PC-3 (cell line): Measurements from ENCODE around the gene SLC25A12. TPM values are rescaled to one million over a fixed set of nuclear protein-coding genes. Genes with fewer than 3 reads are reported as not detected.
"Not testable (repeated sequence)": the region's sequence is repeated elsewhere in the genome, so short reads cannot be mapped to it uniquely, and the experiment has no call there.

Experiments used
- ATAC-seq: fragments of 200-7000 bp; cut with Tn5 transposase; 2 replicates; pipeline ENCODE4 v1.9.1; 2020; ENCODE audit warnings: mild to moderate bottlenecking, moderate library complexity
- BruUV-seq: library from RNA; stranded (reverse); fragments of 400-500 nt; replicated peaks from 2 replicates; lab custom pipeline; 2021; lab: Mats Ljungman, UMichigan
- CTCF ChIA-PET: fragments of 300-600 bp; sonication (Branson Sonifier 250); formaldehyde crosslinking; loops from one replicate; lab custom pipeline; 2022; ENCODE audit warnings: antibody characterized with exemption; lab: Charles Lee
- POLR2A ChIA-PET: fragments of 300-600 bp; sonication (Branson Sonifier 250); formaldehyde crosslinking; loops from one replicate; lab custom pipeline; 2022; ENCODE audit warnings: antibody characterized with exemption; ENCODE audit not compliant: unreplicated experiment; lab: Charles Lee
- DNase-seq: peaks from one replicate; pipeline ENCODE4 v3.0.0-alpha.2; 2015
- H2AFZ ChIP-seq: fragments of 300-600 bp; sonication (generic); 2 replicates; pipeline ENCODE4 v1.6.0; 2016; ENCODE audit warnings: antibody characterized with exemption, low read length
- H3F3A ChIP-seq: fragments of 300-600 bp; sonication (generic); one replicate; pipeline ENCODE4 v1.6.0; 2017; ENCODE audit warnings: antibody characterized with exemption, low read length, control low read depth, mild to moderate bottlenecking; ENCODE audit not compliant: unreplicated experiment
- H3K27ac ChIP-seq: fragments of 300-600 bp; sonication (generic); 2 replicates; pipeline ENCODE4 v1.5.1; 2016; ENCODE audit warnings: mild to moderate bottlenecking, low read length
- H3K27me3 ChIP-seq: fragments of 300-600 bp; sonication (generic); 2 replicates; pipeline ENCODE4 v1.6.1; 2016; ENCODE audit warnings: low read length, mixed read lengths
- H3K36me3 ChIP-seq: fragments of 300-600 bp; sonication (generic); 2 replicates; pipeline ENCODE4 v1.6.1; 2016; ENCODE audit warnings: low read depth, mixed run types, low read length, mixed read lengths
- H3K4me1 ChIP-seq: fragments of 300-600 bp; sonication (generic); 2 replicates; pipeline ENCODE4 v1.5.1; 2016; ENCODE audit warnings: low read length; ENCODE audit not compliant: insufficient read depth
- H3K4me2 ChIP-seq: fragments of 300-600 bp; sonication (generic); 2 replicates; pipeline ENCODE4 v1.6.0; 2016; ENCODE audit warnings: low read length
- H3K4me3 ChIP-seq: fragments of 300-600 bp; sonication (generic); 2 replicates; pipeline ENCODE4 v1.5.1; 2016; ENCODE audit warnings: mild to moderate bottlenecking, low read length, mixed read lengths
- H3K79me2 ChIP-seq: fragments of 300-600 bp; sonication (generic); 2 replicates; pipeline ENCODE4 v1.6.1; 2017; ENCODE audit warnings: low read length, mixed read lengths
- H3K9ac ChIP-seq: fragments of 300-600 bp; sonication (generic); 2 replicates; pipeline ENCODE4 v1.6.0; 2016; ENCODE audit warnings: mild to moderate bottlenecking, low read length
- H3K9me2 ChIP-seq: fragments of 300-600 bp; sonication (generic); replicated peaks from 2 replicates; pipeline ENCODE4 v1.6.1; 2016; ENCODE audit warnings: mixed run types, low read length, mixed read lengths
- H3K9me3 ChIP-seq: fragments of 300-600 bp; sonication (generic); 2 replicates; pipeline ENCODE4 v1.6.1; 2016; ENCODE audit warnings: low read length, mixed read lengths
- H4K20me1 ChIP-seq: fragments of 300-600 bp; sonication (generic); 2 replicates; pipeline ENCODE4 v1.6.1; 2016; ENCODE audit warnings: low read length, mixed read lengths
- EZH2 ChIP-seq: fragments of 300-600 bp; sonication (generic); IDR thresholded peaks from one replicate; pipeline ENCODE4 v1.6.1; 2017; ENCODE audit warnings: antibody characterized with exemption, mild to moderate bottlenecking, low read length; ENCODE audit not compliant: unreplicated experiment
- EZH2phosphoT487 ChIP-seq: fragments of 300-600 bp; sonication (generic); IDR thresholded peaks from 2 replicates; pipeline ENCODE4 v1.6.1; 2018; ENCODE audit warnings: mild to moderate bottlenecking, antibody characterized with exemption, low read length, borderline replicate concordance
- intact Hi-C: fragments of 100-400 bp; cut with micrococcal nuclease; formaldehyde crosslinking; loops from 2 replicates; pipeline ENCODE4 v1.9.0; 2023
- total RNA-seq: library from RNA; depleted of rRNA; stranded (reverse); fragments of >200 nt; gene quantifications from 2 replicates; pipeline ENCODE4 v1.2.3, GENCODE V29; 2014
- TF ChIP-seq, protein P1 (sequence below): fragments of 300-600 bp; sonication (generic); conservative IDR thresholded peaks from 2 replicates; pipeline ENCODE4 v1.5.1; 2017; ENCODE audit warnings: antibody characterized with exemption, low read depth, mild to moderate bottlenecking, low read length

Gene SLC25A12
- total RNA-seq, 1 experiment from 2014 or later: 18.4 TPM

GRCh38 chr2:171909266-171909665 is 15.2 kb upstream of the SLC25A12 start:
- Histone ChIP-seq H3K9me2 (no peaks in the 10 kb centered on the region), H3K36me3 (no peaks in the 10 kb centered on the region), H3K4me3 (no peak overlapping the region), H3K4me1 (no peaks in the 10 kb centered on the region), H3K27me3 (no peaks in the 10 kb centered on the region), H3K9me3 (no peaks in the 10 kb centered on the region), H2AFZ (no peak overlapping the region), H4K20me1 (no peaks in the 10 kb centered on the region), H3K9ac (no peak overlapping the region), H3F3A (no peaks in the 10 kb centered on the region), H3K79me2 (no peaks in the 10 kb centered on the region), H3K4me2 (no peak overlapping the region), H3K27ac (no peak overlapping the region)
- ChIA-PET POLR2A (interaction anchor here (0.6 kb wide), 1 partner anchor 646 kb away, joined by 12 read pairs; no protein-coding TSS in a partner anchor), CTCF (no interaction called here)
- DNase-seq: no peak
- TF ChIP-seq, protein P1, sequence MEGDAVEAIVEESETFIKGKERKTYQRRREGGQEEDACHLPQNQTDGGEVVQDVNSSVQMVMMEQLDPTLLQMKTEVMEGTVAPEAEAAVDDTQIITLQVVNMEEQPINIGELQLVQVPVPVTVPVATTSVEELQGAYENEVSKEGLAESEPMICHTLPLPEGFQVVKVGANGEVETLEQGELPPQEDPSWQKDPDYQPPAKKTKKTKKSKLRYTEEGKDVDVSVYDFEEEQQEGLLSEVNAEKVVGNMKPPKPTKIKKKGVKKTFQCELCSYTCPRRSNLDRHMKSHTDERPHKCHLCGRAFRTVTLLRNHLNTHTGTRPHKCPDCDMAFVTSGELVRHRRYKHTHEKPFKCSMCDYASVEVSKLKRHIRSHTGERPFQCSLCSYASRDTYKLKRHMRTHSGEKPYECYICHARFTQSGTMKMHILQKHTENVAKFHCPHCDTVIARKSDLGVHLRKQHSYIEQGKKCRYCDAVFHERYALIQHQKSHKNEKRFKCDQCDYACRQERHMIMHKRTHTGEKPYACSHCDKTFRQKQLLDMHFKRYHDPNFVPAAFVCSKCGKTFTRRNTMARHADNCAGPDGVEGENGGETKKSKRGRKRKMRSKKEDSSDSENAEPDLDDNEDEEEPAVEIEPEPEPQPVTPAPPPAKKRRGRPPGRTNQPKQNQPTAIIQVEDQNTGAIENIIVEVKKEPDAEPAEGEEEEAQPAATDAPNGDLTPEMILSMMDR: no peak
- no peak for TF ChIP-seq EZH2
- no peak for TF ChIP-seq EZH2phosphoT487
- no TSS peak for BruUV-seq
- no peak for ATAC-seq
- intact Hi-C loops: no loop called here

DNA sequence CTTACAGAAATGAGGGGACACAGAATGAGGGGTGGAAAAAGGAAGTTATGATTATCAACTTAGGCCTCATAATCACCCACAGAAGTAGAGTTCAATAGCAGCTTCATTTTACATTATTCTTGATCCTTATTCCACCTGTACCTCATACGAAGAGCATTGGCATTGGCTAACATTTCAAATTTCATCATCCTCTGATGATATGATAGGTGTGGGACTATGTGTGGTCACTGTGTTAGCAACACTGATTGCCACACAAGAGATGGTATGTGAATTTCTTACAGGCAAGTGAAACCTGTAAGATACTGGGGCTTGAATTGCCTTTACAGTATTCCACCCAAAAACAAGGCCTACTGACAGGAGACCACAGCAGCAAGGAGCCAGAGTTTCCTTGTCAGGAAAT is 14.2 kb upstream of the SLC25A12 start:
- Histone ChIP-seq H3K9me3 (no peaks in the 10 kb centered on the region), H3K4me2 (no peak overlapping the region), H3K79me2 (no peaks in the 10 kb centered on the region), H4K20me1 (no peaks in the 10 kb centered on the region), H2AFZ (no peak overlapping the region), H3F3A (no peaks in the 10 kb centered on the region), H3K27ac (no peak overlapping the region), H3K4me3 (no peak overlapping the region), H3K9me2 (no peaks in the 10 kb centered on the region), H3K36me3 (no peaks in the 10 kb centered on the region), H3K27me3 (no peaks in the 10 kb centered on the region), H3K9ac (no peak overlapping the region), H3K4me1 (no peaks in the 10 kb centered on the region)
- ChIA-PET POLR2A (no interaction called here), CTCF (no interaction called here)
- ATAC-seq (no peak), DNase-seq (no peak)
- TF ChIP-seq, protein P1: no peak
- TF ChIP-seq EZH2phosphoT487: no peak
- TF ChIP-seq EZH2: no peak
- intact Hi-C loops: no loop called here
- no TSS peak for BruUV-seq

DNA sequence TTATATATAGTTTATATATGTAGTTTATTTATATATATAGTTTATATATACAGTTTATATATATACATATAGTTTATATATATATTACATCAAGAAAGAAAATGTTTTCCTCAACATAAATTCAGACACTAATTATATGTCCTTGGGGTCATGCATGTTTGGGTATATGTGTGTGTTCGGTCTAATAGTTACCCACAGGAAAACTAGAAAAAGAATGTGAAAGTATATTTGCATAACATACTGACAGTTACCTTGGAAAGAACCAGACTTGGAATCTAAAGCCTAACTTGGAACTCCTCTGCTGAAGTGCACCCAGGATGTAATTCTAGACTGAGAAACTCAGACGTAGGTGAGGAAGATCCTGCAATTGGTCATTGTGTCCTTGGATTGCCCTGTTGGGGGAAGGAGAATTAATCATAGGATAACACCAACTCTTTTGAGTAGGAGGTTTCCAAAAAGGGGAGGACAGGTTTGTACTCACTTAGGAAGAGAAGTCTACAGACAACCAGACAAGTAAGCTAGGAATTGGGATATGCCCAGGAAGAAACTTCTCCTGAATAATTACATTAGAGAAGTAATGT is 8.9 kb upstream of the SLC25A12 start:
- TF ChIP-seq, protein P1: no peak
- TF ChIP-seq EZH2phosphoT487 (no peak), EZH2 (no peak)
- intact Hi-C loops: no loop called here
- ATAC-seq: no peak
- H3K9me3 ChIP-seq: no peaks in the 10 kb centered on the region
- H3K9me2 ChIP-seq: no peaks in the 10 kb centered on the region
- H3K9ac ChIP-seq: no peak overlapping the region
- no peaks in the 10 kb centered on the region for H3F3A ChIP-seq
- H3K4me1 ChIP-seq: no peaks in the 10 kb centered on the region
- H3K36me3 ChIP-seq: no peaks in the 10 kb centered on the region
- no peak overlapping the region for H3K4me3 ChIP-seq
- no peaks in the 10 kb centered on the region for H3K79me2 ChIP-seq
- H3K4me2 ChIP-seq: no peak overlapping the region
- H3K27ac ChIP-seq: no peak overlapping the region
- CTCF ChIA-PET: no interaction called here
- POLR2A ChIA-PET: no interaction called here
- no TSS peak for BruUV-seq
- H4K20me1 ChIP-seq: no peaks in the 10 kb centered on the region
- H3K27me3 ChIP-seq: no peaks in the 10 kb centered on the region
- DNase-seq: no peak
- H2AFZ ChIP-seq: no peak overlapping the region

DNA sequence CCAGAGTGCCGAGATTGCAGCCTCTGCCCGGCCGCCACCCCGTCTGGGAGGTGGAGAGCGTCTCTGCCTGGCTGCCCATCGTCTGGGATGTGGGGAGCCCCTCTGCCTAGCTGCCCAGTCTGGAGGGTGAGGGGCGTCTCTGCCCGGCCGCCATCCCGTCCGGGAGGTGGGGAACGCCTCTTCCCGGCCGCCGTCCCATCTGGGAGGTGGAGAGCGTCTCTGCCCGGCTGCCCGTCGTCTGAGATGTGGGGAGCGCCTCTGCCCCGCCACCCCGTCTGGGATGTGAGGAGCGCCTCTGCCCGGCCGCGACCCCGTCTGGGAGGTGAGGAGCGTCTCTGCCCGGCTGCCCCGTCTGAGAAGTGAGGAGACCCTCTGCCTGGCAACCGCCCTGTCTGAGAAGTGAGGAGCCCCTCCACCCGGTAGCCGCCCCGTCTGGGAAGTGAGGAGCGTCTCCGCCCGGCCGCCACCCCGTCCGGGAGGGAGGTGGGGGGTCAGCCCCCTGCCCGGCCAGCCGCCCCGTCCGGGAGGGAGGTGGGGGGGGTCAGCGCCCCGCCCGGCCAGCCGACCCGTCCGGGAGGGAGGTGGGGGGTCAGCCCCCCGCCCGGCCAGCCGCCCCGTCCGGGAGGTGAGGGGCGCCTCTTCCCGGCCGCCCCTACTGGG is 5.7 kb upstream of the SLC25A12 start:
- BruUV-seq: not testable (repeated sequence)

More for the DNA sequence above, 5.7 kb upstream of the SLC25A12 start:
- H3K27ac ChIP-seq, ATAC-seq, POLR2A ChIA-PET, intact Hi-C loops, H3K9me2 ChIP-seq, H3K4me2 ChIP-seq, H4K20me1 ChIP-seq, H3K4me1 ChIP-seq, H2AFZ ChIP-seq, H3K27me3 ChIP-seq, CTCF ChIA-PET, H3K79me2 ChIP-seq, H3K9me3 ChIP-seq, H3K9ac ChIP-seq, H3K36me3 ChIP-seq, H3F3A ChIP-seq, DNase-seq, H3K4me3 ChIP-seq: not testable (repeated sequence)
